AG04450 (cell line): ENCODE data around the gene MYRFL. TPM values are rescaled to one million over a fixed set of nuclear protein-coding genes. Genes with fewer than 3 reads are reported as not detected.

Experiments used
- CTCF ChIA-PET: fragments of 300-600, 350-600 bp; formaldehyde crosslinking; extraction: SDS; loops from one replicate; lab custom pipeline; 2022; ENCODE audit warnings: antibody characterized with exemption, inconsistent platforms; lab: Charles Lee
- POLR2A ChIA-PET: fragments of 350-600 bp; formaldehyde crosslinking; extraction: SDS; loops from one replicate; lab custom pipeline; 2021; ENCODE audit warnings: antibody characterized with exemption, inconsistent platforms; lab: Yijun Ruan, JAX
- DNase-seq: peaks from one replicate; pipeline ENCODE4 v3.0.0-alpha.2; 2011; ENCODE audit warnings: low read depth, low spot score
- H3K27ac ChIP-seq: one replicate; pipeline ENCODE4 v1.5.1; 2012; ENCODE audit warnings: low read depth, low read length, control low read depth
- H3K27me3 ChIP-seq: one replicate; pipeline ENCODE4 v1.6.0; 2012; ENCODE audit warnings: low read length; ENCODE audit not compliant: control insufficient read depth, insufficient read depth
- H3K4me3 ChIP-seq: 2 replicates; pipeline ENCODE4 v1.5.1; 2011; ENCODE audit warnings: mild to moderate bottlenecking, low read depth, low read length, control low read depth
- H3K9me3 ChIP-seq: 2 replicates; pipeline ENCODE4 v1.5.1; 2012; ENCODE audit warnings: low read length; ENCODE audit not compliant: control insufficient read depth, insufficient read depth
- polyA plus RNA-seq: library from polyadenylated mRNA; depleted of rRNA; stranded (reverse); fragments of >200 nt; gene quantifications from 2 replicates; pipeline ENCODE4 v1.2.3, GENCODE V29; 2011
- TF ChIP-seq, protein P1 (sequence below): IDR thresholded peaks from 2 replicates; pipeline ENCODE4 v1.5.1; 2011; ENCODE audit warnings: low read depth, low read length, control low read depth, inconsistent platforms

Gene MYRFL
- polyA plus RNA-seq, 1 experiment: not detected

DNA sequence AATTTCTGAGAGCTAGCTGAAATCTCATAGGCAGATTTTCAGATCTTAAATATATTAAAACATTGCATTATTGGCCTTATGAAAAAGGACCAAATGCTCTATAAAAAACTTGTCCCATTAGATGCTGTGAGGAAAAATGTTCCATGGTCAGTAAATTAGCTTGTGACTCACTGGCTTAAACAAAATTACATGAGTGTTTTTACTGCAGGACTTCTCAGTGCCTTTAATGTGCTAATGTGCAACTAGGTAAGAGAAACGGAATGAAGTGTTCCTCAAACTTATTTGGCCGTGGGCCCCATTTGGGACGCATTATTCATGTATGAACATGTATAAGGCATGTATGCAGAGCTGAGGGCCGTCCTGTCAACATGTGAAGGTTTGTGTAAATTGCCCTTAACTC is 41.7 kb downstream of the MYRFL start:
- CTCF ChIA-PET: interaction anchor here (1.2 to 1.4 kb wide), 4 partner anchors 12 to 853 kb away, joined by 3 to 8 read pairs (median 4); no protein-coding TSS in a partner anchor
- Histone ChIP-seq H3K27ac (no peak overlapping the region), H3K4me3 (no peak overlapping the region), H3K9me3 (no peaks in the 10 kb centered on the region), H3K27me3 (no peaks in the 10 kb centered on the region)
- POLR2A ChIA-PET: no interaction called here
- TF ChIP-seq, protein P1, sequence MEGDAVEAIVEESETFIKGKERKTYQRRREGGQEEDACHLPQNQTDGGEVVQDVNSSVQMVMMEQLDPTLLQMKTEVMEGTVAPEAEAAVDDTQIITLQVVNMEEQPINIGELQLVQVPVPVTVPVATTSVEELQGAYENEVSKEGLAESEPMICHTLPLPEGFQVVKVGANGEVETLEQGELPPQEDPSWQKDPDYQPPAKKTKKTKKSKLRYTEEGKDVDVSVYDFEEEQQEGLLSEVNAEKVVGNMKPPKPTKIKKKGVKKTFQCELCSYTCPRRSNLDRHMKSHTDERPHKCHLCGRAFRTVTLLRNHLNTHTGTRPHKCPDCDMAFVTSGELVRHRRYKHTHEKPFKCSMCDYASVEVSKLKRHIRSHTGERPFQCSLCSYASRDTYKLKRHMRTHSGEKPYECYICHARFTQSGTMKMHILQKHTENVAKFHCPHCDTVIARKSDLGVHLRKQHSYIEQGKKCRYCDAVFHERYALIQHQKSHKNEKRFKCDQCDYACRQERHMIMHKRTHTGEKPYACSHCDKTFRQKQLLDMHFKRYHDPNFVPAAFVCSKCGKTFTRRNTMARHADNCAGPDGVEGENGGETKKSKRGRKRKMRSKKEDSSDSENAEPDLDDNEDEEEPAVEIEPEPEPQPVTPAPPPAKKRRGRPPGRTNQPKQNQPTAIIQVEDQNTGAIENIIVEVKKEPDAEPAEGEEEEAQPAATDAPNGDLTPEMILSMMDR: no peak
- DNase-seq: no peak

DNA sequence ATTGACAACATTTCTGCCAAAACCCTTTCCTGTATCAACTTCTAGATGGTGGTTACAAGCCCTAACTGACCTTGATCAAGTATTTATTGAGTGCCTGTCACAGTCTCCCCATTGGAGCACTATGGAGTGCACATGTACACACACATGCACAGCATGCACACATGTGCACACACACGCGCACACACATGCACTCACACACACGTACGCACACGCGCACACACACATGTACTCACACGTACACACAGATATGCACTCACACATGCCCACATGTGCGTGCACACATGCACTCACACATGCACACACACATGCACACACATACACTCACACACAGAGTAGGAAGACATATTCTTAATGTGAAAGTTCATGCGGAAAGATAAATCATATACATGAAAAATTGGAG is 43.7 kb downstream of the MYRFL start:
- TF ChIP-seq, protein P1: no peak
- no peaks in the 10 kb centered on the region for H3K27me3 ChIP-seq
- H3K9me3 ChIP-seq: no peaks in the 10 kb centered on the region
- ChIA-PET POLR2A (no interaction called here), CTCF (interaction anchor here (1.1 to 2.6 kb wide), 2 partner anchors 9 to 10 kb away, joined by 3 to 10 read pairs; no protein-coding TSS in a partner anchor)
- no peak for DNase-seq
- no peak overlapping the region for H3K27ac ChIP-seq
- H3K4me3 ChIP-seq: no peak overlapping the region

DNA sequence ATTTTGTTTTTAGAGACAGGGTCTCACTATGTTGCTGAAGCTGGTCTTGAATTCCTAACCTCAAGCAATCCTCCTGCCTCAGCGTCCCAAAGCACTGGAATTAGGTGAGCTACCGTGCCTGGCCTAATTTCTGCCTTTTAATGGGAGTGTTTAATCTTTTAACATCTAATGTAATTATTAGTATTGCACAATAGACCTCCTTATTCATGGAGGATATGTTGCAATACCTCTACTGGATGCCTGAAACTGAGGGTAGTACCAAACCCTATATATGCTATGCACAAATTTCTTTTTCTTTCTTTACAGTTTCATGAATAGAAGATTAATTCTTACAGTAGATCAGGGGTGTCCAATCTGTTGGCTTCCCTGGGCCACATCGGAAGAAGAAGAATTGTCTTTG is 47.8 kb downstream of the MYRFL start:
- no peak overlapping the region for H3K27ac ChIP-seq
- TF ChIP-seq, protein P1: no peak
- no peak for DNase-seq
- POLR2A ChIA-PET: no interaction called here
- no peaks in the 10 kb centered on the region for H3K9me3 ChIP-seq
- H3K4me3 ChIP-seq: no peak overlapping the region
- peaks cover 3% of the 10 kb centered on the region for H3K27me3 ChIP-seq
- CTCF ChIA-PET: interaction anchor here (3.0 kb wide), 1 partner anchor 704 kb away, joined by 7 read pairs; no protein-coding TSS in a partner anchor

DNA sequence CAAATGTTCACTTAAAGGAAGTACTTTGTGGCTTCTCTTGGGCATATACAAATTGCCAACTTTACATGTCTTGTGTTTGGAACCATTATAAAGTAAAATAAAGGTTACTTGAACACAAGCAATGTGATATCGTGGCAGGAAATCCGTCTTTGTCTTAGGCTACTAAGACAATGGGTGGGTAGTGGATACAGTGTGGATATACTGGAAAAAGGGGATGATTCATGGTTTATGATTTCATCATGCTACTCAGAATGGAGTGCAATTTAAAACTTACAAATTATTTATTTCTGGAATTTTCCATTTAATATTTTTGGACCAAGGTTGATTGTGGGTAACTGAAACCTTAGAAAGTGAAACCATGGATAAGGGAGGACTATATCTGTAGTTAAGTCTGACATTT is 48.4 kb downstream of the MYRFL start:
- DNase-seq: no peak
- H3K27ac ChIP-seq: no peak overlapping the region
- POLR2A ChIA-PET: no interaction called here
- CTCF ChIA-PET: interaction anchor here (3.0 kb wide), 1 partner anchor 703 kb away, joined by 7 read pairs; no protein-coding TSS in a partner anchor
- no peak overlapping the region for H3K4me3 ChIP-seq
- peaks cover 3% of the 10 kb centered on the region for H3K27me3 ChIP-seq
- TF ChIP-seq, protein P1: no peak
- H3K9me3 ChIP-seq: no peaks in the 10 kb centered on the region

DNA sequence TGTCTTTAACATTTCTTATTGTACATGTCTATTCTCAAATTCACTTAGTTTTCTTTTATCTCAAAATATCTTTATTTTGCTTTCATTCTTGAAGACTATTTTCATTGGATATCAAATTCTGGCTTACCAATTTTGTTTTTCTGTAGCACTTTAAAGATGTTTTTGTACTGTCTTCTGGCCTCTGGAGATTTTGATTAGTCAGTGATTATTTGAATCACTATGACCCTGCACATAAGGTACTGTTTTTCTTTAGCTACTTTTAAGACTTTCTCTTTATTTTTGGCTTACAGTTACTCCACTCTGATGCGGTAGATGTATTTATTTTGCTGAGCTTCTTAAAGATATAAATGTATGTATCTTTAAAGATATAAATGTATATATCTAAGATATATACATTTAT is 49.6 kb downstream of the MYRFL start:
- Histone ChIP-seq H3K27me3 (peaks cover 3% of the 10 kb centered on the region), H3K4me3 (no peak overlapping the region), H3K9me3 (no peaks in the 10 kb centered on the region), H3K27ac (no peak overlapping the region)
- POLR2A ChIA-PET: no interaction called here
- TF ChIP-seq, protein P1: no peak
- CTCF ChIA-PET: interaction anchor here (0.5 to 1.7 kb wide), 3 partner anchors 26 to 702 kb away, joined by 3 to 7 read pairs (median 6); no protein-coding TSS in a partner anchor
- DNase-seq: no peak
